Measurements from ENCODE around the gene TFR2.

DNA sequence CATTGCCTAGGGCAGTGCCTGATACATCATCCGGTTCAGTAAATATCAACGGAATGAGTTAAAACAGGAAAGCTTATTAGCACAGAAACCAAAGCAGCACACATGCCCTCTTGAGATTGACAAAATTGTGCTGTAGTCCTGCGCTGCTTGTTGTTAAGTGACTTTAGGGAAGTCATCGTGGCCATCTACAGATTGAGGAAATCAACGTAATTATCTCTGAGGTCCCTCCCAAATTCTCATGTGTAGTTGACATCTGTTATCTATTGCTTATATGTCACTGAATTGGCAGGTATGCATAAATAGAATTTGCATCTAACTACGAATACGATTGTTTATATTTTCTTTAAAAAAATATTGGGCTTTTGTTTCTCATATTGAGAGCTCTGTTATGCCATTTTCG lies 28.7 kb upstream of the TFR2 start:
- TF ChIP-seq EZH2phosphoT487 (conservative IDR thresholded peaks at IDR 0.05; ENCODE audit: low read length) (no peak), CTCF (IDR thresholded peaks at IDR 0.05; ENCODE audit: insufficient read depth, low read length, poor library complexity, severe bottlenecking) (no peak)

Measured in SU-DHL-6 (cell line).